ENCODE measurements around the gene PPP1R12C.
A peak's percentile ranks its signal among the peaks of the same experiment; 100 is the strongest.
"Not testable (repeated sequence)": the region's sequence is repeated elsewhere in the genome, so short reads cannot be mapped to it uniquely, and the experiment has no call there.

PPP1R12C gene

DNA sequence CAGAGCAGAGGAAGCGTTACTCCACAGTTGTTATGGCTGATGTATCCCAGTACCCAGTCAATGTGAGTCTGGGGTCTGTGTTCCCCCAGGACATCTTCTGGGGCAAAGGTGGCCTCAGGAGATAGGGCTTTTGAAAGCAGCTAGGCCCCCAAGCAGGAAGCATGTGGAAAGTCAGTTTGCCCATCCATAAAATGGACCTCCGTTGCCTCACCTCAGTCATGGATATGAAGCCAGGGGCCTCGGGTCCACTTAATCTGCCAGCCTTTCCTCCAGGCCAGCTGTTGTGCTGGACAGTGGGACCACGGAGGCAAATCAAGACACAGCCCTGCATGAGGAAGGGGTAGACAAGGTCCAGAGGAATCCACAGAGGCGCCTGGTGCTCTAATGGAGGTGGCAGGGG is 38.4 kb downstream of the PPP1R12C start:
- Mint-ChIP-seq H3K4me3 (peak overlapping the region; percentile 53 to 84), H3K4me1 (ENCODE audit: low read depth in 2 of 2) (peaks cover 14 to 21% of the 10 kb centered on the region in 2 donors), H3K27ac (peak overlapping the region in 1 of 2 donors; percentile 32), H3K36me3 (ENCODE audit: insufficient read depth) (peaks cover 14% of the 10 kb centered on the region), H3K9me3 (no peaks in the 10 kb centered on the region), H3K27me3 (peaks cover 43 to 82% of the 10 kb centered on the region in 2 donors)
- no peak for DNase-seq
- ATAC-seq (replicated peaks), result no peak

DNA sequence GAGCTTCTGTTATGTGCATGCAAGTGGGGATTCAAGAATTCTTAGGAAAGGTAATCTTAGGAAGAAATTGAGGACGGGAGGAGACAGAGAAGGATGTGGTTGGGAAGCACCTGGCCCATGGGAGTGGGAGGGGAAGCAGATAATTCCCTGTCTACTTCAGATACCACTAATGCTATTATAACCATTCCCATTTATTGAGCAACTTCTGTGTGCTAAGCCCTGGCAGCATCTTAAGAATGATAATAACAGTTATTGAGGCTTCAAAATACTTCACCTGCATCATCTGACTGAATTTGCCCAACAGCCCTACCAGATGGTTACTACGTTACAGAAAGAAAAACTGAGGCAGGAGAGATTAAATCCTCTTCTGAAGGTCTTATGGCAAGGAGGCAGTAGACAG is 40.3 kb downstream of the PPP1R12C start:
- Mint-ChIP-seq H3K4me1 (ENCODE audit: low read depth in 2 of 2) (peaks cover 11 to 17% of the 10 kb centered on the region in 2 donors), H3K9me3 (no peaks in the 10 kb centered on the region), H3K4me3 (no peak overlapping the region), H3K27me3 (peaks cover 44 to 80% of the 10 kb centered on the region in 2 donors), H3K36me3 (ENCODE audit: insufficient read depth) (peaks cover 14% of the 10 kb centered on the region), H3K27ac (no peak overlapping the region)
- ATAC-seq (replicated peaks) (no peak), DNase-seq (no peak)

DNA sequence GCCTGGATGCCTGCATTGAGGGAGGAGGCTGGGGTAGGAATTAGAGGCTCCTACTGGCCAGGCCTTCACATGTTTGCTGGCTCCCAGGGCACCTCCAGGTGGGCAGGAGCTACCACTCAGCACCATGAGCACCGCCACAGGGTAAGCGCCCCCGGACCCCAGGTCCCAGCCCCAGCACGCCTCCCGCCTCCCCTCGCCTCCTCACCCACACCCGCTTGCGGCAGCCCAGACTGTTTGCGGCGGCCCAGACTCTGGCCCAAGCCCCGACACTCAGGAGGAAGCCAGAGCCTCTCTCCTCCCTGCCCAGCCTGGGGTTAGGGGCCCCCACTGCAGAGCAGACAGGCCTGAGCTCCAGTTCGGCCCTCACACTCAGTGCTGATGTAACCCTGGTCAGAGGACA is 41.1 kb downstream of the PPP1R12C start:
- Mint-ChIP-seq H3K9me3 (no peaks in the 10 kb centered on the region), H3K27ac (no peak overlapping the region), H3K36me3 (ENCODE audit: insufficient read depth) (peaks cover 9% of the 10 kb centered on the region), H3K27me3 (peaks cover 52 to 86% of the 10 kb centered on the region in 2 donors), H3K4me1 (ENCODE audit: low read depth in 2 of 2) (peaks cover 11 to 20% of the 10 kb centered on the region in 2 donors), H3K4me3 (no peak overlapping the region)
- ATAC-seq (replicated peaks) (no peak), DNase-seq (no peak)

DNA sequence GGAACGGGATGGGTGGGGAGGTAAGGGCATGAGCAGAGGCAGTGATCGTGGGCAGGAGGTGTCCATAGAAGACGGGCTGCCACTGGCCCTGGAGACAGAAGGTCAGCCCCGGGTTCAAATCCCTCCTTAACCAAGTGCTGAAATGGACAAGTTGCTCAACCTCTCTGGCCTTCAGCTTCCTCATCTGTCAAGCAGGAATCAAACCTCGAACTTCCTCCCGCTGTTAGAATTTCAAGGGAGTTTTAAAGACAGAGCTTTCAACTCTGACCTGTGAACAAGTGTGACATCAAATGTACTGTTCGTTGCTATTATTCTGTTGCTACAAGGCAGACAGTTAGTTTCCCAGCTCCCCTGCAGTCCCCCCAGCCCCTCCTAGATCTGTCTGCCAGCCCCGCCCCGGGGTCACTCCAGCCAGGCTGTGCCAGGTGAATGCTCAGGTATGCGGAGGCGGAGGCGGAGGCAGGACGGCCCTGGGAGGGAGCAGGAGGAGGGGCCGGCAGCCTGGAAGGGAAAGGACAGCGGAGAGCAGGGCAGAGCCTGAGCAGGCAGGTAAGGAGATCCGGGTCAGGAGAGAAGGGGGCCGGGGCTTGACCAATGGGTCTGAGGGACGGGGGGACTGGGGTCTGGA is 42.0 kb downstream of the PPP1R12C start, which contains the start of gene EPS8L1:
Gene EPS8L1, plus strand, starts transcription at position 499 of the 628 bp plus-strand sequence. CDS start 576 bp downstream, outside the sequence.
- peaks cover 7 to 15% of the 10 kb centered on the region in 2 donors for H3K4me1 Mint-ChIP-seq (ENCODE audit: low read depth in 2 of 2)
- peaks cover 59 to 89% of the 10 kb centered on the region in 2 donors for H3K27me3 Mint-ChIP-seq
- peaks cover 4% of the 10 kb centered on the region for H3K36me3 Mint-ChIP-seq (ENCODE audit: insufficient read depth)
- ATAC-seq (replicated peaks) (no peak), DNase-seq (no peak)
- H3K9me3 Mint-ChIP-seq, result no peaks in the 10 kb centered on the region
- no peak within 1 kb of the TSS for H3K4me3 Mint-ChIP-seq
- H3K27ac Mint-ChIP-seq, result no peak within 1 kb of the TSS

DNA sequence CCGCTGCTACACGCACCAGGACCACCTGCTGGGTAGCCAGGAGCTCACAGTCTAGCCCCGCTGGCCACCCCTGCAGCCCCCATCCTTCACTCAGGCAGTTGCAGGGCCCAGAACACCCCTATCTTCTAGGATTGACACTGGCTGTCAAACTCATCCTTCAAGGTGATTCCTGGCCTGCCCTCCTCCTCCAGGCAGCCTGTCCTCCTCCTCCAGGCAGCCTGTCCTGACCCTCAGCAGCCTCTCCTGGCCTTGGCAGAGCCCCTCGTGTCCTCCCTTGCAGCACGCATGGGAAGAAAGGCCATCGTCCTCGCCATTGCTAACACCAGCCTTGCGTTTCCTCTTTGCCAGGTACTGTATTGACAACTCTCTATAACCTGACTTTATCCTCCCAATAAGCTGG is 45.5 kb downstream of the PPP1R12C start:
- Mint-ChIP-seq H3K36me3 (ENCODE audit: insufficient read depth) (peaks cover 2% of the 10 kb centered on the region), H3K9me3 (no peaks in the 10 kb centered on the region), H3K4me1 (ENCODE audit: low read depth in 2 of 2) (peaks cover 10 to 12% of the 10 kb centered on the region in 2 donors), H3K27me3 (peaks cover 80 to 98% of the 10 kb centered on the region in 2 donors), H3K27ac (no peak overlapping the region), H3K4me3 (no peak overlapping the region)
- DNase-seq, result no peak
- ATAC-seq (replicated peaks), result no peak

DNA sequence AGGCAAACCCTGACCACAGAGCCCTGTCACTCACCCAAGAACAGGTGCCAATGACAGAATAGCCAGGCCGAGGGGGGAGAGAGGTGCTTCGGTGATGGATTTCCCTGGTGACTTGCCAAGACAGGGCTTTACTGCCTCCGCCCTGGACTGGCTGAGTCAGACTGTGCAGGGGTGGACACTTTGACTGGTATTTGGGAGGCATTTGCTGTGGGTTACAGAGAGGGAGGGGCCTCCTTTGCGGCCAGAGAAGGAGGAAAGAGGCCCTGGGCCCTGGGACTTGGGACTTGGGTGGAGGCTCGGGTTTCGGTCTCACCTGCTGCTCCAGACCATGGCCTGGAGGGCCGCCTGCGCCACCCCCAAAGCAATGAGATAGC is 46.3 kb downstream of the PPP1R12C start:
- H3K9me3 Mint-ChIP-seq, result no peaks in the 10 kb centered on the region
- DNase-seq (no peak), ATAC-seq (replicated peaks) (no peak)
- H3K27ac Mint-ChIP-seq, result no peak overlapping the region
- H3K27me3 Mint-ChIP-seq, result peaks cover 82 to 98% of the 10 kb centered on the region in 2 donors
- peaks cover 12 to 18% of the 10 kb centered on the region in 2 donors for H3K4me1 Mint-ChIP-seq (ENCODE audit: low read depth in 2 of 2)
- peaks cover 2% of the 10 kb centered on the region for H3K36me3 Mint-ChIP-seq (ENCODE audit: insufficient read depth)
- no peak overlapping the region for H3K4me3 Mint-ChIP-seq

DNA sequence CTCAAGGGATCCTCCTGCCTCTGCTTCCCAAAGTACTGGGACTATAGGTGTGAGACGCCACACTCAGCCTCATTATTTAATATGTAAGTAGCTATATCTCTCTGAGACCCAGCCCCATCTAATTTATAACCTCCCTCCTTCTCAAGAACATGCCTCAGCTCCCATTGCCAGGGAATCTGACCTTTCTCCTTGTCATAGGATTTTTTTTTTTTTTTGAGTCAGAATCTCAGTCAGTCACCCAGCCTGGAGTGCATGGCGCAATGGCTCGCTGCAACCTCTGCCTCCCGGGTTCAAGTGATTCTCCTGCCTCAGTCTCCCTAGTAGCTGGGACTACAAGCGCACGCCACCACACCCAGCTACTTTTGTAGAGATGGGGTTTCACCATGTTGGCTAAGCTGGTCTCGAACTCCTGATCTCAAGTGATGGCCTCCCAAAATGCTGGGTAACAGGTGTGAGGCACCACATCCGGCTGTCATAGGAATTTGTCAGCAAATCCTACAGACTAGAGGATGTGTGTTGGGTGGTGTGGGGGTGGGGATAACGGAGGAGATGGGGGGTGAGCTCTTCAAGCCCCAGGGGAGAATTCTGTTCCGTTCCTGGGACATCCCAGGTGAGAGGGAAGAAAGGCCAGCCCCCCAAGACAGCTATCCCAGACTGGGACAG is 46.8 kb downstream of the PPP1R12C start:
- peaks cover 83 to 98% of the 10 kb centered on the region in 2 donors for H3K27me3 Mint-ChIP-seq
- ATAC-seq (replicated peaks) (no peak), DNase-seq (no peak)
- H3K4me3 Mint-ChIP-seq, result no peak overlapping the region
- no peak overlapping the region for H3K27ac Mint-ChIP-seq
- peaks cover 12 to 18% of the 10 kb centered on the region in 2 donors for H3K4me1 Mint-ChIP-seq (ENCODE audit: low read depth in 2 of 2)
- no peaks in the 10 kb centered on the region for H3K9me3 Mint-ChIP-seq
- peaks cover 2% of the 10 kb centered on the region for H3K36me3 Mint-ChIP-seq (ENCODE audit: insufficient read depth)

DNA sequence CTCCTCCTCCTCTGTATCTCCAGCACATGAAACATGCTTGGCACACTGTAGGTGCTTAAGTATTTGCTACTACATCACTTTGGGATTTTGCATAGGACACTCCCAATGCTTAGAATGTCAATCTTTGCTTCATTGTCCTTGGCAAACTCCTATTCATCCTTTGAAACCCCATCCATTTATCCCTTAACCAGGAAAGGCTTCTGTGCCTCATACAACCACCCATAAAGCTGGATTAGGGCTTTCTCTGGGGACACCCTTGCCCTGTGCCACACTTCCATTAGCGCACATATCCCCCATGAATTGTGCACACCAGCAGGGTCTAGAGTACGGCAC is 47.6 kb downstream of the PPP1R12C start:
- no peak for ATAC-seq (replicated peaks)
- H3K9me3 Mint-ChIP-seq, result no peaks in the 10 kb centered on the region
- peaks cover 76 to 90% of the 10 kb centered on the region in 2 donors for H3K27me3 Mint-ChIP-seq
- DNase-seq, result no peak
- H3K36me3 Mint-ChIP-seq (ENCODE audit: insufficient read depth), result peaks cover 2% of the 10 kb centered on the region
- H3K27ac Mint-ChIP-seq, result peak overlapping the region in 1 of 2 donors; percentile 25
- H3K4me1 Mint-ChIP-seq (ENCODE audit: low read depth in 2 of 2), result peaks cover 12 to 18% of the 10 kb centered on the region in 2 donors
- peak overlapping the region; percentile 26 to 47 for H3K4me3 Mint-ChIP-seq

DNA sequence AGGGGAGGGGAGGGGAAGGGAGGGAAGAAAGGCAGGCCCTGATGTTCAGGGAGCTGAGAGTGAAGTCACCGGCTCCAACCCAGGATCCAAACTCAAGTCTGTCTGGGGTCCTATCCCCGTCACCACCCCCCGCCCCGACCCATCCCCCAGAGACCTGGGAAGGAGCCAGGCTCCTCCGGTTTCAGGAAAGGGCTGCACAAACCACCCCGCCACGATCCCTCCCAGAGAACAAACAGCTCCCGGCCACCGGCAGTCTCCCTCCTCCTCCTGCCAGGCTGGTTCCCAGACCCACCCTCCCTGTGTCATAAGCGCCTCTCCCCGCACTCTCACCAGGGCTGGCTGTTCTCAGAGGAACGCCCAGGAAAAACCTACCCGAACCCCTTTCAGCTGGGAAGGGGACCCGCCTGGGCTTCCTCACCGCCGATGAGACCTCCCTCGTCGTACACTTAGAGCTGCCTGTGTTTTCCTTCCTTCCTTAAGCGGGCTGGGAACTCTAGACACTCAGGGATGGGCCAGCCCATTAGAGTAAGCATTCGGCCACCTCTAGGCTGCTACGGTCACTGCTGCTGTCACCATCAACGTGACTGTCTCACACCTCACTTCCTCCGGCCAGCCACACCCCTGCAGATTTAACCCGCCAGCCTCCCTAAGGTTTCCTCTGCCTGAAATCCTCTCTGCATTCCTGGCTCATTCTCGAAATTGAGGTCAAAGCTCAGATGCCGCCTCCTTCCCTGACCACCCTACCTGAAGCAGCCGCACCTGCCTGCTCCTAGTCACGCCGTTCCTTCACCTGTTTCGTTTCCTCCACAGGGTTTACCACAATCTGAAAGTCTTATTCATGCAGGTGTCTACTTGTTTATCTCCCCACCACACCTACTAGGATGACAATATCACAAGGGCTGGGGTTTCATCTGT is 48.2 kb downstream of the PPP1R12C start:
- no peaks in the 10 kb centered on the region for H3K9me3 Mint-ChIP-seq
- ATAC-seq (replicated peaks), result peak; percentile 50
- peaks cover 72 to 84% of the 10 kb centered on the region in 2 donors for H3K27me3 Mint-ChIP-seq
- peak overlapping the region; percentile 26 to 47 for H3K4me3 Mint-ChIP-seq
- H3K36me3 Mint-ChIP-seq (ENCODE audit: insufficient read depth), result peaks cover 2% of the 10 kb centered on the region
- peak overlapping the region in 1 of 2 donors; percentile 25 for H3K27ac Mint-ChIP-seq
- DNase-seq, result no peak
- H3K4me1 Mint-ChIP-seq (ENCODE audit: low read depth in 2 of 2), result peaks cover 12 to 18% of the 10 kb centered on the region in 2 donors

DNA sequence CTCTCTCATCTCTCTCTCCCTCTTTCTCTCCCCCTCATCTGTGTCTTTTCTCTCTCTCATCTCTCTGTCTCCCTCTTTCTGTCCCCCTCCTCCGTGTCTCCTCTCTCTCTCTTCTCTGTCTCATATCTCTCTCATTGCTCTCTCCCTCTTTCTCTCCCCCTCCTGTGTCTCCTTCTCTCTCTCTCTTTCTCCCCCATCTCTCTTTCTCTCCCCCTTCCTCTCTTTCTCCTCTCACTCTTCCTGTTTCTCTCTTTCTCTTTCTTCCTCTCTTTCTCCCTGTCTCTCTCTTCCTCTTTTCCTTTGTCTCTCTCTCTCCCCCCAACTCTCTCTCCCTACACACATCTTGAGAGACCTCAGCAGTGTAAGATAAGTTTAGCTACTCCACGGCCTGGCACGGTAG is 49.6 kb downstream of the PPP1R12C start:
- Mint-ChIP-seq H3K27ac (no peak overlapping the region), H3K9me3 (no peaks in the 10 kb centered on the region), H3K27me3 (peaks cover 64 to 72% of the 10 kb centered on the region in 2 donors), H3K4me1 (ENCODE audit: low read depth in 2 of 2) (peaks cover 12 to 18% of the 10 kb centered on the region in 2 donors), H3K4me3 (no peak overlapping the region), H3K36me3 (ENCODE audit: insufficient read depth) (peaks cover 9% of the 10 kb centered on the region)
- ATAC-seq (replicated peaks) (no peak), DNase-seq (no peak)

DNA sequence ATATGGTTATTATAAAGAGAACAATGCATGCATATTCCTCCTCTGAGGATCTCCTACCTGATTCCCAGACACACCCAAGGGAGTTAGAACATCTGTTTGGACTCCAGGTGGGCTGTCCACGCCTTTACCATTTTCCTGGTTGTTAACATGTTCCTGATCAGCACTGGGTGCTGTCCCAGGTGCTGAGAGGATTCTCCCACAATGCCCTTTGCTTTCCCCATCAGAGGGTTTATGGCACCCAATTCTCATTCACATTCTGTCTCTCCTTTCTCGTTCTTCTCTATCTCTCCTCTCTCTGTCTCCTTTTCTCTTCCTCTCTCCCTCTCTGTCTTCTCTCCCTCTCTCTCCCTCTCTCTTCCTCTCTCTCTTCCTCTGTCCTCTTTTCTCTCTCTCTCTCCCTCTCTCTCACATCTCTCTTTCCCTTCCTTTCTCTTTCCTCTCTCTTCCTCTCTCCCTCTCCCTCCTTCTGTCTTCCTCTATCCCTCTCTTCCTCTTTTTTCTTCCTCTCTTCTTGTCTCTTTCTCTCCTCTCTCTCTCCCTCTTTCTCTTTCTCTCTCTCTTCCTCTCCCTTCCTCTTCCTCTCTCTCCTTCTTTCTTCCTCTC is 51.2 kb downstream of the PPP1R12C start:
- peak overlapping the region in 1 of 2 donors; percentile 8 for H3K27ac Mint-ChIP-seq
- peaks cover 12% of the 10 kb centered on the region for H3K36me3 Mint-ChIP-seq (ENCODE audit: insufficient read depth)
- no peak overlapping the region for H3K4me3 Mint-ChIP-seq
- peaks cover 15 to 23% of the 10 kb centered on the region in 2 donors for H3K4me1 Mint-ChIP-seq (ENCODE audit: low read depth in 2 of 2)
- no peak for ATAC-seq (replicated peaks)
- no peaks in the 10 kb centered on the region for H3K9me3 Mint-ChIP-seq
- peaks cover 47 to 56% of the 10 kb centered on the region in 2 donors for H3K27me3 Mint-ChIP-seq
- no peak for DNase-seq

DNA sequence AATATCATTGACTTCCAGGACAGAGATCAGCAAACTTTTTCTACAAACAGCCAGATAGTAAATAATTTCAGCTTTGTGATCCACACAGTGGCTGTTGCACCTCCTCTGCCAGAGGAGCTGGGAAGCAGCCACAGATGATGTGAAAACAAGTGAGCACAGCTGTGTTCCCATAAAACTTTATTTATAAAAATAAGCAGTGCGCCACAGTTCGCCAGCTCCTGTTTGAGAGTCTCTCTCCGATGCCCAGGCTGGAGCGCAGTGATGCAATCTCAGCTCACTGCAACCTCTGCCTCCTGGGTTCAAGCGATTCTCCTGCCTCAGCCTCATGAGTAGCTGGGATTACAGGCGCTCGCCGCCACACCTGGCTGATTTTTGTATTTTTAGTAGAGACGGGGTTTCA is 51.9 kb downstream of the PPP1R12C start:
- H3K27ac Mint-ChIP-seq, result not testable (repeated sequence)

DNA sequence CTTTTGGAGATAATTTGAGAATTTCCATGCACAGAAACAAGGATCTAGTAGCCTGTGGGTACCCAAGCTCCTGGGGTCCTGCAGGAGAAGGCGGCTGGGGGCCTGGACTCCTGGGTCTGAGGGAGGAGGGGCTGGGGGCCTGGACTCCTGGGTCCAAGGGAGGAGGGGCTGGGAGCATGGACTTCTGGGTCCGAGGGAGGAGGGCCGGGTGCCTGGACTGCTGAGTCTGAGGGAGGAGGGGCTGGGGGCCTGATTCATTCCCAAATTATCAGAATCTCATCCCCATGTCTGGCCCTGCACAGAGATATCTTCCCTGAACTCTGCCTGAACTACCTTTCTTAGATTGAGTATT is 54.0 kb downstream of the PPP1R12C start:
- DNase-seq, result no peak
- peak overlapping the region in 1 of 2 donors; percentile 84 for H3K27ac Mint-ChIP-seq

More for the DNA sequence above, 51.9 kb downstream of the PPP1R12C start:
- H3K4me3 Mint-ChIP-seq; ATAC-seq (replicated peaks); H3K9me3 Mint-ChIP-seq; DNase-seq: not testable (repeated sequence)
- H3K36me3 Mint-ChIP-seq (ENCODE audit: insufficient read depth), result peaks cover 12% of the 10 kb centered on the region
- H3K4me1 Mint-ChIP-seq (ENCODE audit: low read depth in 2 of 2), result peaks cover 15 to 23% of the 10 kb centered on the region in 2 donors
- H3K27me3 Mint-ChIP-seq, result peaks cover 42 to 49% of the 10 kb centered on the region in 2 donors

More for the DNA sequence above, 54.0 kb downstream of the PPP1R12C start:
- peak overlapping the region; percentile 80 to 82 for H3K4me3 Mint-ChIP-seq
- peaks cover 20% of the 10 kb centered on the region for H3K36me3 Mint-ChIP-seq (ENCODE audit: insufficient read depth)
- no peaks in the 10 kb centered on the region for H3K9me3 Mint-ChIP-seq
- peaks cover 26 to 28% of the 10 kb centered on the region in 2 donors for H3K27me3 Mint-ChIP-seq
- ATAC-seq (replicated peaks), result no peak
- peaks cover 7 to 14% of the 10 kb centered on the region in 2 donors for H3K4me1 Mint-ChIP-seq (ENCODE audit: low read depth in 2 of 2)
